Dermis blood vessel endothelial cell (primary cell): ENCODE data around the gene TOMM70. TPM values are rescaled to one million over a fixed set of nuclear protein-coding genes. Genes with fewer than 3 reads are reported as not detected.

ENCODE experiments used
- DNase-seq: peaks from one replicate; pipeline ENCODE4 v3.0.0; 2010
- total RNA-seq: library from RNA; depleted of rRNA; stranded (reverse); fragments of >200 nt; gene quantifications from 2 replicates; pipeline ENCODE4 v1.2.3, GENCODE V29; 2014

TOMM70 gene
- total RNA-seq, 1 donor from 2014 or later: 38.3 TPM

GRCh38 chr3:100319951-100320350 is 80.9 kb downstream of the TOMM70 start:
- DNase-seq: no peak

GRCh38 chr3:100317912-100318311 is 83.0 kb downstream of the TOMM70 start:
- DNase-seq: no peak

- peak; percentile 77 for DNase-seq
Measured at GRCh38 chr3:100316641-100317069, 84.2 kb downstream of the TOMM70 start.

Other genes with a start within 250 kb of the TOMM70 start
- gene TBC1D23, start 140.1 kb downstream of the TOMM70 start, total RNA-seq: 46.1 and 49.1 TPM in 2 replicates
- 6.5 and 8.4 TPM in 2 replicates for gene NIT2, start 66.3 kb downstream of the TOMM70 start, total RNA-seq
- gene LNP1, start 450 bp upstream of the TOMM70 start, total RNA-seq: 0.51 and 1.1 TPM in 2 replicates
- 9.0 and 16.1 TPM in 2 replicates for gene TMEM45A, start 91.5 kb upstream of the TOMM70 start, total RNA-seq
- not detected in 2 replicates for gene ADGRG7, start 208.5 kb upstream of the TOMM70 start, total RNA-seq